LNCaP clone FGC (cell line): ENCODE data around the gene GPAM.

Experiments
- DNase-seq: peaks from one replicate; pipeline ENCODE4 v3.0.0-alpha.2; 2011; ENCODE audit warnings: low read depth
- H3K4me3 ChIP-seq: 2 replicates; pipeline ENCODE4 v1.5.1; 2011; ENCODE audit warnings: mild to moderate bottlenecking, low read depth, low read length, control low read depth
- TF ChIP-seq, protein P1 (sequence below): IDR thresholded peaks from 2 replicates; pipeline ENCODE4 v1.5.1; 2012; ENCODE audit warnings: mild to moderate bottlenecking; ENCODE audit not compliant: control insufficient read depth, insufficient read depth; ENCODE audit errors: extremely low read depth

Gene GPAM

DNA sequence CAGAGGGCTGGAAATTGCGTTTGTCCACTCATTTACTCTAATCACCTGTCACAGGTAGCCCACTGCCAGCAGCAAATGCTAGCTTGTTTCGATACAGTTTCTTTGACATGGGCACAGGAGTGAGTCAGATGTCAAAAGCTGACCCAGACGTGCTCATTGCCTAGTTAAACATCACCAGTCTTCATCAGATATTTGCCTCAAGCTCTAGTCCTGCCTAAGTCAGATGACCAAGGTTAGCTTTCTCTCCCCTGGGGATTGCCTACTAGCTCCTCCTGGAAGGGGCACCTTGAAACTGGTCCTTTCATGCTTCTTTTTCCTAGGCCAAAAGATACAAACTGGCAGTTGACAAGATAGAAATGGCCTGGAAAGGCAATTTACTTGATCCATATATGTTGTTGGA, 35.2 kb downstream of the GPAM start:
- TF ChIP-seq, protein P1, sequence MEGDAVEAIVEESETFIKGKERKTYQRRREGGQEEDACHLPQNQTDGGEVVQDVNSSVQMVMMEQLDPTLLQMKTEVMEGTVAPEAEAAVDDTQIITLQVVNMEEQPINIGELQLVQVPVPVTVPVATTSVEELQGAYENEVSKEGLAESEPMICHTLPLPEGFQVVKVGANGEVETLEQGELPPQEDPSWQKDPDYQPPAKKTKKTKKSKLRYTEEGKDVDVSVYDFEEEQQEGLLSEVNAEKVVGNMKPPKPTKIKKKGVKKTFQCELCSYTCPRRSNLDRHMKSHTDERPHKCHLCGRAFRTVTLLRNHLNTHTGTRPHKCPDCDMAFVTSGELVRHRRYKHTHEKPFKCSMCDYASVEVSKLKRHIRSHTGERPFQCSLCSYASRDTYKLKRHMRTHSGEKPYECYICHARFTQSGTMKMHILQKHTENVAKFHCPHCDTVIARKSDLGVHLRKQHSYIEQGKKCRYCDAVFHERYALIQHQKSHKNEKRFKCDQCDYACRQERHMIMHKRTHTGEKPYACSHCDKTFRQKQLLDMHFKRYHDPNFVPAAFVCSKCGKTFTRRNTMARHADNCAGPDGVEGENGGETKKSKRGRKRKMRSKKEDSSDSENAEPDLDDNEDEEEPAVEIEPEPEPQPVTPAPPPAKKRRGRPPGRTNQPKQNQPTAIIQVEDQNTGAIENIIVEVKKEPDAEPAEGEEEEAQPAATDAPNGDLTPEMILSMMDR: no peak
- H3K4me3 ChIP-seq: no peak overlapping the region
- no peak for DNase-seq

DNA sequence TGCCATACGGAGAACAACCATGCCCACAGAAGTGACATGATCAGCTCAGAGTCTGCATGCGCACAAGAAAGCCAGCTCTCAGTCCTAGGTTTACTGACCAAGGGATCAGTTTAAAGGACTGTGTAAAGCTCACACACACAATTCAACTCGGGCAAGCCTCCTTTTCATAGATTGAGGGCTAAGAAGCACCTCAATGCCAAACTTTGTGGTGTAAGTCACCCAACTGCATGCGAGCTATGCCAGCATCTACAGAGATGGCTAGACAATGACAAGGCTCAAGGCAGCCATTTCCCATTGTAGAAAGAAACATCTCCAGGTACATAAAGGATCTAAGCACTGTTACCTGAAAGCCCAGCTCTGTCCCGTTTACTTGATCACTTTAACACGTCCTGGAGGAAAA, 36.8 kb downstream of the GPAM start:
- no peak for DNase-seq
- no peak overlapping the region for H3K4me3 ChIP-seq
- TF ChIP-seq, protein P1: no peak

DNA sequence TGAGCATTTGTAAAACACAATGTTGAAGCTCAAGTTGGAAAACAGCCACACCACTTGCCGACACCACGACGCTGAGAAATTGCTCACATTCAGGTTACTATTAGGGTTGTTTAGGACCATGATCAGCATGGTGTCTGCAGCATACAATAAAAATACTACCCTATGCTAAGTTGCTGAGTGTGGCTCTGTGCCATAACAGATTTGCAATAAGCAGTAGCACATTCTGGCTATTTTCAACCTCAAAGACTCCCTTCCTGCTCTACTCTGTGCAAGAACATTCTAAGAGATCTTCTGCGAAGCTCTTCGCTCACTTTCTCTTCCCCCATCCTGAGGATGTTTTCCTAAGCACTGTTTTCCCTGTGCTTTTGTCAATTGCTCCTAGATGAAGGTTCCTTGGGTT, 38.3 kb downstream of the GPAM start:
- DNase-seq: no peak
- H3K4me3 ChIP-seq: no peak overlapping the region
- TF ChIP-seq, protein P1: no peak

DNA sequence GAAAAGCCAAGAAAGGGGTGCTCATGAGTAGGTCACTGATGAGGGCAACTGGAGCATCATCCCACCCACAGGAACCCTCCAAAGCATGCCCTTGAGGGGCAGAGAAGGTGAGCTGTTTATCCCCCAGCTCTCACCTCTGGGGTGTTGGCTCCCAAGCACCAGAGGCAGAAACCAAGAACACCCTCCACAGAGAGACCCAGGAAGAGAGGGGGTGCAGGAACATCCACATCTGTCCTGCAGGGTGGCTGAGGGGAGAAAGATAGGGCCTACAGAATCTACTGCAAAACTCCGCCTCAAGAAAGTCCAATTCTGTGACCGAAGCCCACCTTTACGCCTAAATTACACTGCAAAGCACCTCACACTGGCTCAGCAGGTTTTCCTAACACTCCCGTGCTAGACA, 40.1 kb downstream of the GPAM start:
- TF ChIP-seq, protein P1: no peak
- no peak for DNase-seq
- no peak overlapping the region for H3K4me3 ChIP-seq

DNA sequence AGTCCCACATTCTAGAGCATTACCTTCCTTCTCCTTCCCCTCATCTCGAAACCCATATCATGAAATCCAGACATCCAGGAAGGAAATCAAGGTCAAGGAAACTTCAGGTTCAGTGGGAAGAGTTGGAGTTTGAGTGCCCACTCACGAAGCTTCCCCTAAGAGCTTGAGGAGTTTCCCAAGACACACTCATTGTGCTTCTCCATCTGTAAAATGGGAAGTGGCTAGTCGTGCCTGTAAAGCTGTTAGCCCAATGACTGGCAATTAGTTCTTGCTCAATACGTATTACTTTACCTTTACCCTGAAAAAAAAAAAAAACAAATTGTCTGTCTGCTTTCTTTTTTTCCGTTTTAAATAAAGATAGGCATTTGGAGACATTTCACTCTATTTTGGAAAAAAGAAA, 42.3 kb downstream of the GPAM start:
- DNase-seq: no peak
- no peak overlapping the region for H3K4me3 ChIP-seq
- TF ChIP-seq, protein P1: no peak

DNA sequence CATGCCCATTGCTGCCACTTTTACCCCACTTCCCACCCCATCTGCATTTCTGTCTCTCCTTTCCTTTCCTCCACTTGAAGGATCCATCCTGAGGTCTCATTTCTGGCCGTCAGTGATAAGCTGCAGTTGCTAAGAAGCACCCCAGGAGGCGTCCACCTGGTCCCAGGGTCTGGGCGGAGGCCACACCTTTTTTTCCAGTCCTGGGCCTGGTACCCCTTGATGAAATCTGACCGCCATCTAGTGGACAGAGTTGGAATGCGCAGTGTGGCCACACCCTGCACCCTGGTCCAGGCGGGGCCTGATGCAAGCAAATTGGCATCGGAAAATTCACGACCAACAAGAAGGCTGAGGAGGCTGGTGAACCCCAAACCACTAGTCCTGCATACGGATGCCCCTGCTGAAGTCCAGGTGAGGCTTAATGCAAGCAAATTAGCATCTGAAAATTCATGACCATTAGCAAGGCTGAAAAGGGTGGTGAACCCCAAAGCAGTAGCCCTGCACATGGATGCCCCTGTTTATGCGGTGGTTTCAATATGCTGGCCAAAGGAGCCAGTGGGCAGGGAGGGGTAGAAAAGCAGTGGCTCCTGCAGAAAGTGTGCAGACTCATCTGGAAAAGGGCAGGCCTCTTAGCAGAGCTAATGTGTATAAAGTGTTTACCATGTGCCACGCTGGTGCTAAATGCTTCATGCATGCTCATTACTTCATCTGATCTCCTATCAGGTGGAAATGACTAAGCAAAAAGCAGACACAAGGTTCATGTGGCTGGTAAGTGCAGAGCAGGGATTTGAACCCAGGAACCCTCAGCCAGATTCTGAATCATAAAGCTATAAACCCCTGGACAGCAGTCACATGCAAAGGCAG, 43.2 kb downstream of the GPAM start:
- TF ChIP-seq, protein P1: peak; percentile 94
- H3K4me3 ChIP-seq: no peak overlapping the region
- DNase-seq: peak; percentile 72

DNA sequence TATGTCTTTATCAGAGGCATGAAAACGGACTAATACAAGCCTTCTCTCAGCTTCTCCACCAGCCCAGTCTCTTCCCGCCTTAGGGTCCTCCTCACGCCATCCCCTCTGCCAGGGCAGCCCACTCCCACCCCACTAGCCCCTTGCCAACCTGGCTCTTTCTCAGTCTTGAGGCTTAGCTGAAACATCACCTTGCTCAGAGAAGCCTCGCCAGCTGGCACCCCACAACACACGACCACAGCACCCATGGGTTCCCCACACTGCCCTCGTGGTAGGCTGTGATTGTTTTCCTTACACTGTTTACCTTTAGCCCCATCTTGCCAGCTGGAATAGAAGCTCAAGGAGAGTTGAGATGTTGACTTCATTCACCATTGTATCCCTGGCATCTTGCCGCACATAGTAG, 44.4 kb downstream of the GPAM start:
- DNase-seq: no peak
- TF ChIP-seq, protein P1: no peak
- no peak overlapping the region for H3K4me3 ChIP-seq
